K562 (cell line): ENCODE results near the gene LZTR1. TPM values are rescaled to one million over a fixed set of nuclear protein-coding genes. Genes with fewer than 3 reads are reported as not detected.

Source experiments
- BDP1 ChIP-seq: IDR thresholded peaks from 3 replicates; pipeline ENCODE4 v1.6.1; 2011; ENCODE audit not compliant: insufficient read length, insufficient read depth
- CHD1 ChIP-seq: fragments of 200-600 bp; sonication (generic); IDR thresholded peaks from one replicate; pipeline ENCODE4 v1.6.1; 2012; ENCODE audit warnings: mild to moderate bottlenecking, moderate library complexity, low read length, inconsistent platforms
- GTF2E2 ChIP-seq: fragments of 200-800 bp; sonication (Bioruptor generic); IDR thresholded peaks from 2 replicates; pipeline ENCODE4 v1.6.1; 2016; ENCODE audit warnings: missing genetic modification characterization, missing compliant biosample characterization
- HDAC6 ChIP-seq: IDR thresholded peaks from 2 replicates; pipeline ENCODE4 v1.6.1; 2012; ENCODE audit warnings: low read depth, mild to moderate bottlenecking, control low read depth, inconsistent platforms, low read length, moderate library complexity
- LEF1 ChIP-seq: fragments of 450-650 bp; IDR thresholded peaks from 2 replicates; pipeline ENCODE4 v1.6.1; 2016; ENCODE audit warnings: mild to moderate bottlenecking
- MAZ ChIP-seq, 2 experiments: fragments of 450-650 bp in 1 of 2; sonication (generic) in 1 of 2; formaldehyde crosslinking; IDR thresholded peaks in 1 of 2; conservative IDR thresholded peaks in 1 of 2; 2 replicates each; pipeline versions ENCODE4 v1.4.0 to v1.5.0; 2020; ENCODE audit warnings: mild to moderate bottlenecking in 1 of 2, missing genetic modification reagents in 1 of 2
- POLR2AphosphoS2 ChIP-seq: IDR thresholded peaks from 2 replicates; pipeline ENCODE4 v1.6.1; 2012; ENCODE audit warnings: low read length, improper control_type of control experiment
- SAP30 ChIP-seq: fragments of 200-600 bp; sonication (generic); IDR thresholded peaks from 2 replicates; pipeline ENCODE4 v1.6.1; 2012; ENCODE audit warnings: borderline replicate concordance, low read depth, mild to moderate bottlenecking, moderate library complexity, low read length, control low read depth, inconsistent platforms; ENCODE audit not compliant: insufficient read depth, poor library complexity, severe bottlenecking
- SMAD1 ChIP-seq: fragments of 150-350 bp; IDR thresholded peaks from 2 replicates; pipeline ENCODE4 v1.6.1; 2014; ENCODE audit warnings: low read length, low read depth; ENCODE audit not compliant: partially characterized antibody
- SMC3 ChIP-seq: conservative IDR thresholded peaks from 2 replicates; pipeline ENCODE4 v1.6.1; 2011; ENCODE audit warnings: low read depth, low read length, improper control_type of control experiment; ENCODE audit not compliant: insufficient read depth
- SUPT5H ChIP-seq: fragments of 450-650 bp; IDR thresholded peaks from 2 replicates; pipeline ENCODE4 v1.6.1; 2016
- THAP12 ChIP-seq: fragments of 250-450 bp; sonication (Bioruptor Pico); IDR thresholded peaks from 2 replicates; pipeline ENCODE4 v1.9.0; 2021; ENCODE audit warnings: mild to moderate bottlenecking, inconsistent platforms
- XRCC3 ChIP-seq: fragments of 450-650 bp; IDR thresholded peaks from 2 replicates; pipeline ENCODE4 v1.6.1; 2017; ENCODE audit warnings: mild to moderate bottlenecking, moderate library complexity
- ZC3H8 ChIP-seq: fragments of 450-650 bp; IDR thresholded peaks from 2 replicates; pipeline ENCODE4 v1.6.1; 2017
- ZNF253 ChIP-seq: fragments of 250-450 bp; sonication (Bioruptor Pico); conservative IDR thresholded peaks from 2 replicates; pipeline ENCODE4 v1.6.1; 2021; ENCODE audit warnings: mild to moderate bottlenecking
- ZNF436 ChIP-seq: fragments of 250-450, 450-650 bp; sonication (Bioruptor Pico); formaldehyde crosslinking; IDR thresholded peaks from 2 replicates; pipeline ENCODE4 v1.7.0; 2020; ENCODE audit warnings: mild to moderate bottlenecking
- ZNF586 ChIP-seq: fragments of 450-650 bp; formaldehyde crosslinking; conservative IDR thresholded peaks from 2 replicates; pipeline ENCODE4 v1.4.0; 2020; ENCODE audit warnings: mild to moderate bottlenecking, moderate library complexity
- ZNF639 ChIP-seq, 2 experiments: fragments of 200-800 bp in 1 of 2; sonication (Bioruptor generic) in 1 of 2; sonication (generic) in 1 of 2; formaldehyde crosslinking in 1 of 2; IDR thresholded peaks in 1 of 2; conservative IDR thresholded peaks in 1 of 2; 2 replicates each; pipeline versions ENCODE4 v1.5.0 to v1.6.1; 2016 to 2020; ENCODE audit warnings: missing compliant biosample characterization in 1 of 2, missing genetic modification characterization in 1 of 2, missing genetic modification reagents in 1 of 2
- ZNF696 ChIP-seq: fragments of 250-450 bp; sonication (Bioruptor Pico); conservative IDR thresholded peaks from 2 replicates; pipeline ENCODE4 v1.4.0; 2020; ENCODE audit warnings: mild to moderate bottlenecking, moderate library complexity
- polyA plus RNA-seq, 8 experiments: library from polyadenylated mRNA; depleted of rRNA in 4 of 8; stranded (reverse) in 5 of 8; unstranded in 3 of 8; fragments of >200 nt; fragmentation: Nextera tagmentation in 2 of 8; fragmentation: Illumina TruSeq in 1 of 8; extraction: Ambion mirVana in 2 of 8; extraction: Trizol in 1 of 8; gene quantifications; 2 replicates each; pipeline versions ENCODE4 v1.2.1 to v1.2.3, GENCODE V29; 2011 to 2014; ENCODE audit warnings: inconsistent platforms in 1 of 8, missing spikeins in 1 of 8
- total RNA-seq, 7 experiments: library from RNA; depleted of rRNA in 6 of 7; stranded (reverse); fragments of >200 nt in 6 of 7; fragmentation: Illumina TruSeq in 2 of 7; extraction: Trizol in 2 of 7; gene quantifications; 2 replicates each; pipeline versions ENCODE4 v1.2.1 to v1.2.3, GENCODE V29; 2011 to 2021; ENCODE audit warnings: low replicate concordance in 1 of 7
- TF ChIP-seq, protein P1 (sequence below): IDR thresholded peaks from 3 replicates; pipeline ENCODE4 v1.6.1; 2011; ENCODE audit warnings: borderline replicate concordance, mild to moderate bottlenecking, moderate library complexity; ENCODE audit not compliant: insufficient read length; ENCODE audit errors: extremely low read depth

LZTR1 gene
- total and polyA plus RNA-seq, 9 of the 15 experiments (the other 6 are each of a cell fraction or from before 2014, with no cell fraction given), result 2.2 to 135 (median 63.0) TPM

DNA sequence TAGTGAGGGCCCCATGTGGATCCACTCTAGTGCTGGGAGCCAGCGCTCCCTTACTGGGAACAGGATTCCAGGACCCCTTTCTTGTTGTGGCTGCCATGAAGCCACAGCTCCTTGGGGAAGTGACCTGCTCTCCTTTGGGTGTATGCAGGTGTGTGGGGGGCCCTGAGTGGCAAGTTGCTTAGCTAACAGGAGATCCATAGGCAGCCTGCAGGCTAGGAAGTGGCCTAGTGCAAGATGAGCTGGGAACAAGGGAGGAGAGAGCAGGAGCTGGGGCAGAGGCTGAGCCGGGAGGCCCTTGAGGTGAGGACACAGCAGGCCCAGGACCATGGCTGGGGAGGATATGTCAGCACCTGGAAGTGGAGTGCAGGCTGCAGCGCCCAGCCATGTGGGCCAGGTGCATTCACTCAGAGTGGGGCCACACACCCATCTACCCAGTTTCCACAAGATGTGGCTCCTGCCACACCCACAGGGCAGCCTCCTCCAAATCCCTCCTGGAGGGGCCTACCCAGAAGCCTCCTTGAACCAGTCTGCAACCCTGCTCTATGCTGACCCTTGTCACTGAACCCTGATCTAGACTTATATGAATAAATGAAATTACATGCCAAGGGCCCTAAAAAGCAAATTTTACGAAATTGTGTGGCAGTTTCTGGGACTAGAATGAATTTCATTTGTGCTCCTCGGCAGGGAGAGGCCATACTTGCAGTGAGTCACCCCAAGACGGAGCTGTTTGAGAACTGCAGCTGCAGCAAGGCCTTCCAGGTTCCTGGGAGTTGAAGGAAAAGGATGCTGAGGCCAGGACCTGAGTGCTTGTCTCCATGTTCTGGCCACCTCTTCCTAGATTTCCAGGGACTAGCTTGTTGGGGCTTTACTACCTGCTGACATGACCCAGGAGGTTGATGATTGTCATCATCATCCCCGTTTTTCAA is 16.6 kb downstream of the LZTR1 start (continued):
- no peak for TF ChIP-seq XRCC3
- TF ChIP-seq, protein P1, sequence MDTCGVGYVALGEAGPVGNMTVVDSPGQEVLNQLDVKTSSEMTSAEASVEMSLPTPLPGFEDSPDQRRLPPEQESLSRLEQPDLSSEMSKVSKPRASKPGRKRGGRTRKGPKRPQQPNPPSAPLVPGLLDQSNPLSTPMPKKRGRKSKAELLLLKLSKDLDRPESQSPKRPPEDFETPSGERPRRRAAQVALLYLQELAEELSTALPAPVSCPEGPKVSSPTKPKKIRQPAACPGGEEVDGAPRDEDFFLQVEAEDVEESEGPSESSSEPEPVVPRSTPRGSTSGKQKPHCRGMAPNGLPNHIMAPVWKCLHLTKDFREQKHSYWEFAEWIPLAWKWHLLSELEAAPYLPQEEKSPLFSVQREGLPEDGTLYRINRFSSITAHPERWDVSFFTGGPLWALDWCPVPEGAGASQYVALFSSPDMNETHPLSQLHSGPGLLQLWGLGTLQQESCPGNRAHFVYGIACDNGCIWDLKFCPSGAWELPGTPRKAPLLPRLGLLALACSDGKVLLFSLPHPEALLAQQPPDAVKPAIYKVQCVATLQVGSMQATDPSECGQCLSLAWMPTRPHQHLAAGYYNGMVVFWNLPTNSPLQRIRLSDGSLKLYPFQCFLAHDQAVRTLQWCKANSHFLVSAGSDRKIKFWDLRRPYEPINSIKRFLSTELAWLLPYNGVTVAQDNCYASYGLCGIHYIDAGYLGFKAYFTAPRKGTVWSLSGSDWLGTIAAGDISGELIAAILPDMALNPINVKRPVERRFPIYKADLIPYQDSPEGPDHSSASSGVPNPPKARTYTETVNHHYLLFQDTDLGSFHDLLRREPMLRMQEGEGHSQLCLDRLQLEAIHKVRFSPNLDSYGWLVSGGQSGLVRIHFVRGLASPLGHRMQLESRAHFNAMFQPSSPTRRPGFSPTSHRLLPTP, result no peak
- no peak for TF ChIP-seq GTF2E2 (tag)
- no peak; the same call in 1 of the 2 replicates for TF ChIP-seq ZNF436 (CRISPR knock-in tag)
- no peak for TF ChIP-seq SUPT5H
- 0 out of 2 replicates have a peak, but pooled peaks have one; percentile 46 for TF ChIP-seq ZNF253 (CRISPR knock-in tag)
- no peak for TF ChIP-seq ZNF639 (CRISPR knock-in tag; conservative IDR thresholded peaks at IDR 0.05 in 1 of 2, IDR thresholded peaks at IDR 0.05 in 1 of 2)
- no peak; the same call in 1 of the 2 replicates for TF ChIP-seq ZNF586 (CRISPR knock-in tag)
- no peak for TF ChIP-seq BDP1
- TF ChIP-seq ZC3H8, result no peak
- peak; percentile 86; the same call in 1 of the 2 replicates for TF ChIP-seq THAP12 (CRISPR knock-in tag)
- peak; percentile 59 for TF ChIP-seq SMAD1
- TF ChIP-seq POLR2AphosphoS2, result peak; percentile 96
- peak; percentile 97; the same call in 1 of the 2 replicates for TF ChIP-seq HDAC6
- TF ChIP-seq CHD1, result peak; percentile 74
- TF ChIP-seq SMC3, result 0 out of 2 replicates have a peak, but pooled peaks have one; percentile 5
- no peak; a peak in 1 of 4 replicates for TF ChIP-seq MAZ (CRISPR knock-in tag; conservative IDR thresholded peaks at IDR 0.05 in 1 of 2, IDR thresholded peaks at IDR 0.05 in 1 of 2)
- TF ChIP-seq SAP30, result no peak
- TF ChIP-seq LEF1, result no peak
- TF ChIP-seq ZNF696 (CRISPR knock-in tag), result 0 out of 2 replicates have a peak, but pooled peaks have one; percentile 67
